A549 treated with CpdA at 1 μM for 4 hours (cell line): ENCODE measurements around the gene ANXA9. TPM values are rescaled to one million over a fixed set of nuclear protein-coding genes. Genes with fewer than 3 reads are reported as not detected.

Experiments
- total RNA-seq: library from RNA; stranded (reverse); fragments of 200-300 nt; extraction: Qiagen RNA extraction; gene quantifications from 5 replicates; pipeline ENCODE4 v1.2.3, GENCODE V29; 2022; ENCODE audit warnings: low read depth

ANXA9 gene, protein sequence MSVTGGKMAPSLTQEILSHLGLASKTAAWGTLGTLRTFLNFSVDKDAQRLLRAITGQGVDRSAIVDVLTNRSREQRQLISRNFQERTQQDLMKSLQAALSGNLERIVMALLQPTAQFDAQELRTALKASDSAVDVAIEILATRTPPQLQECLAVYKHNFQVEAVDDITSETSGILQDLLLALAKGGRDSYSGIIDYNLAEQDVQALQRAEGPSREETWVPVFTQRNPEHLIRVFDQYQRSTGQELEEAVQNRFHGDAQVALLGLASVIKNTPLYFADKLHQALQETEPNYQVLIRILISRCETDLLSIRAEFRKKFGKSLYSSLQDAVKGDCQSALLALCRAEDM
- 0.70 to 1.3 TPM (median 0.83 TPM) in 5 replicates for total RNA-seq

GRCh38 chr1:150981805-150982712 lies at the start of gene ANXA9:
Gene ANXA9 (plus strand): TSS chr1:150982292. CDS start chr1:150983106, 814 bp downstream.

GRCh38 chr1:150974580-150975478 lies 7.3 kb upstream of the ANXA9 start, which contains the start of gene CERS2:
Gene CERS2 (minus strand): TSS chr1:150974835. CDS start chr1:150969090, 5,745 bp downstream.

GRCh38 chr1:151006327-151007052 lies 24.4 kb downstream of the ANXA9 start, which contains the start of gene MINDY1:
Gene MINDY1 (minus strand): TSS chr1:151006902. CDS start chr1:151002617, 4,285 bp downstream.

DNA sequence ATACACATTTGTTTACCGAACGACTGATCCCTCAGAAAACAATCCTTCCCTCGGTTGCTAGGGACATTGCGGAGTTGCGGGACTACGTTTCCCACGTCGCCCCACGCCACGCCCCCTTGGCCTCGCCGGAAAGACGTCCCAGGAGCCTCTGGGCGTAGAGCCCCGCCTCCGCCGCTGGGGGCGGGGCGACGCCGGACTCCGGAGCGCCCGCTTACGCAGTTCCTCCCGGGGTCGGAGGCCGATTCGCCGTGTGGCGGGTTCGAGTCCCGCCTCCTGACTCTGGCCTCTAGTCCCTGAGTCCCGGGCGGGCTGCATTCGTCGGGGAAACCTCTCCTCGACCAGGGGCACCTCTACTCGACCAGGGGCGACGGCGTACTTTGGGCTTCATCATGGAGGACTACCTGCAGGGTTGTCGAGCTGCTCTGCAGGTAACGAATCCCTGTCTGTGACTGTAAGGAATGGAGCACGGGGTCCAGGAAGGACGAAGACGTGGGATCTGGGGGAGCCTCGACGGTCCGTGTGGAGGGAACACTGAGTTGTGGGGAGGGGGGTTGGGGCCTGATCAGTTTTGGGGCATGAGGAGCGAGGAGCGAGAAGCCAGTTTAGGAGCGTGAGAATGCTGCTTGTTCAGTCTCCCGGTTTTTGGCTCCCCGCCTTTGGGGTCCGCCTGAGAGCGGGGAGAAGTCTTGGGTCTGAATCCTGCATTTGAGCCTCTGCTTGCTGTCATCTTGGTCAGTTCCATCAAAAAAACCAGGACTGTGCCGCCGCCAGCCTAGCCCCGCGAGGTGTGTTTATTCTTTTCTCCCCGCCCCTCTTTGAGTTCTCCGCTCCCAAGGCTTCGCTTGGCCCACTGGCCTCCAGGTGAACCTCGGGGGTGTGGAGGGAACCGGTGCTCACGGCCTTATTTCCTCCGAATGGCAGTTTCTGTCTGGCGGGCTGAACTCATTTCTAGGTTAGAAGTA lies 26.4 kb downstream of the ANXA9 start, which contains the start of gene PRUNE1:
Gene PRUNE1 (plus strand): TSS at position 206 of the 962 bp plus-strand sequence. CDS start 184 bp downstream, at position 390.

DNA sequence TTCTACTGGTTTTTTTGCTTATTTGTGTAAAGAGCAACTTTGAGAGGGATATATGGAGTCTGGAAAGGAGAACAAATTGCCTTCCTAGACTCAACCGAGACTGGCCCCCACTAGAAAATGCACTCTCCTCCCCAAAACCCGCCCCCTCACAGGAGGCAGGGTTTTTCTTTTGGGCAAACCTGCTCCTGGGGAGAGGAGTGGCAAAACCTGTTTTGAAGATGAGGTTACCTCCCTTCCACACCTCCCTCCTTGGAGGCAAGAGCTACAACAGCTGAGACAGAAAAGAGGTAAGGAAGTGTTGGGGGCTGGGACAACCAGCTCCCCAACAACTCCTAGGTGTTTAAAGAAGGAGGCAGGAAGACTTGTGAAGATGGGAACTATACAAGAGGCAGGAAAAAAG lies 54.3 kb downstream of the ANXA9 start, which contains the start of gene BNIPL:
Gene BNIPL (plus strand): TSS at position 231 of the 400 bp plus-strand sequence. CDS start 140 bp downstream, at position 371.

Other genes starting within 250 kb of the ANXA9 start
- 14.6 to 21.0 TPM (median 17.2 TPM) in 5 replicates for gene CTSS, start 216.5 kb upstream of the ANXA9 start, total RNA-seq
- gene CTSK, start 174.0 kb upstream of the ANXA9 start, total RNA-seq: 1.7 to 2.2 TPM (median 1.8 TPM) in 5 replicates
- gene ARNT, start 105.7 kb upstream of the ANXA9 start, total RNA-seq: 9.9 to 13.0 TPM (median 12.7 TPM) in 5 replicates
- gene CTXND2, start 95.2 kb upstream of the ANXA9 start, total RNA-seq: not detected in 5 replicates
- gene SETDB1, start 55.9 kb upstream of the ANXA9 start, total RNA-seq: 22.9 to 24.6 TPM (median 23.6 TPM) in 5 replicates
- 249 to 266 TPM (median 256 TPM) in 5 replicates for gene CERS2, start 7.5 kb upstream of the ANXA9 start, total RNA-seq
- gene MINDY1, start 24.6 kb downstream of the ANXA9 start, total RNA-seq: 2.4 to 3.7 TPM (median 3.0 TPM) in 5 replicates
- 12.4 to 16.7 TPM (median 14.9 TPM) in 5 replicates for gene PRUNE1, start 26.2 kb downstream of the ANXA9 start, total RNA-seq
- 0.09 to 0.12 TPM (median 0.11 TPM) in 4 of 5 replicates, not detected in the other for gene BNIPL, start 54.3 kb downstream of the ANXA9 start, total RNA-seq
- gene C1orf56, start 65.5 kb downstream of the ANXA9 start, total RNA-seq: 5.5 to 9.1 TPM (median 7.4 TPM) in 5 replicates
- gene CDC42SE1, start 77.3 kb downstream of the ANXA9 start, total RNA-seq: 68.9 to 77.7 TPM (median 75.0 TPM) in 5 replicates
- gene MLLT11, start 78.1 kb downstream of the ANXA9 start, total RNA-seq: 15.1 to 18.7 TPM (median 17.2 TPM) in 5 replicates
- gene GABPB2, start 88.5 kb downstream of the ANXA9 start, total RNA-seq: 2.1 to 3.9 TPM (median 3.8 TPM) in 5 replicates
- gene SEMA6C, start 164.3 kb downstream of the ANXA9 start, total RNA-seq: 1.0 to 3.0 TPM (median 1.9 TPM) in 5 replicates
- gene TNFAIP8L2, start 174.4 kb downstream of the ANXA9 start, total RNA-seq: not detected in 5 replicates
- 5.5 to 9.9 TPM (median 5.7 TPM) in 5 replicates for gene LYSMD1, start 183.6 kb downstream of the ANXA9 start, total RNA-seq
- 43.2 to 48.0 TPM (median 45.2 TPM) in 5 replicates for gene SCNM1, start 183.9 kb downstream of the ANXA9 start, total RNA-seq
- gene TMOD4, start 193.7 kb downstream of the ANXA9 start, total RNA-seq: 0.25 to 0.35 TPM in 2 of 5 replicates, not detected in the others
- gene VPS72, start 207.9 kb downstream of the ANXA9 start, total RNA-seq: 44.8 to 61.9 TPM (median 47.4 TPM) in 5 replicates
- 41.8 to 52.4 TPM (median 45.2 TPM) in 5 replicates for gene PIP5K1A, start 216.3 kb downstream of the ANXA9 start, total RNA-seq